HG03521 (cell line): ENCODE results near the gene CORIN.
"Not testable (repeated sequence)": the region's sequence is repeated elsewhere in the genome, so short reads cannot be mapped to it uniquely, and the experiment has no call there.

Experiments used
- ATAC-seq: cut with Tn5 transposase; IDR thresholded peaks from one replicate; pipeline ENCODE4 v1.9.1; 2021; ENCODE audit warnings: mild to moderate bottlenecking, moderate library complexity; ENCODE audit not compliant: unreplicated experiment

CORIN gene

DNA sequence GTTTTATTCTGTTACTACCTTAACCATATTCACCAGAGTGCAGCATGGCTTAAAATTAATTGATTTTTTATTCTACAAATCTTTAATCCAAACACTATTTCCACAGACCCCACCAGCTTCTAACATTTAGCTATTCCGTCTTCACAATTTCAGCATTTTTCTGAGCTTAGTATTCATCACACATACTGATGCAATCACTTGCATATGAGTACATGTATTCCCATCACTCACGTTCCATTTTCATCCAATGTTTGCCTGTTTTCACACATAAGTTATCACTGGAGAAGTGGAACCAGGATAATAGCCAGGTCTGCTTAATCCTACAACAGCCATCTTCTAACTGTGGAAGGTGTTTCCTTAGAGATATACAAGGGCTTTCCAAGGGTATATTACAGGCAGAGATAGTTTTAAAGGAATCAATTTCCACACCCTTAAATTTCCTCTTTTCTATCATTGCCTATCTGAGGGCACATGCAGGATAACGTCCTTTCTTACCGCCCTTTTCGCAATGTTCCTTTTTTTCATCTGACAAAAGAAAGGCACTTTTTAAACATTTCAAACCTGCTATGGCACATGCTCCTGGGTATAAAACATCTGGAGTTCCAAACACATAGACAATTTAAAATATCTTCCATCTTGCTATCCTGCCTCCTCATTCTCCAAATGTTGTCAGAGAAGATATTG, 115.8 kb downstream of the CORIN start:
- ATAC-seq, result no peak

DNA sequence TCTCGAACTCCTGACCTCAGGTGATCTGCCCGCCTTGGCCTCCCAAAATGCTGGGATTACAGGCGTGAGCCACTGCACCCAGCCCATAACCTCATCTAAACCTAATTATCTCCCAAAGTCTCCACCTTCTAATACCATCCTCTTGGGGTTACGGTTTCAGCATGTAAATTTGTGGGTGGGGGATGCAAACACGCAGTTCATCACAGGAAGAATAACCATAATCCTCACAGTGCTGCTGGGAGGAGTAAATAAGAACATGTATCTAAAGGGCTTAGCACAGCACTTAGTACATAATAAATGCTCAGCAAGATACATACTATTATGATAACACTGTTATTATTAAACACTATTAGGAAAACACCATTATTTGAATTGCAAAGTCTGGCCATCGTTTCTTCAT, 116.4 kb downstream of the CORIN start:
- no peak for ATAC-seq

GRCh38 chr4:47720787-47721186, 117.1 kb downstream of the CORIN start:
- ATAC-seq, result no peak

DNA sequence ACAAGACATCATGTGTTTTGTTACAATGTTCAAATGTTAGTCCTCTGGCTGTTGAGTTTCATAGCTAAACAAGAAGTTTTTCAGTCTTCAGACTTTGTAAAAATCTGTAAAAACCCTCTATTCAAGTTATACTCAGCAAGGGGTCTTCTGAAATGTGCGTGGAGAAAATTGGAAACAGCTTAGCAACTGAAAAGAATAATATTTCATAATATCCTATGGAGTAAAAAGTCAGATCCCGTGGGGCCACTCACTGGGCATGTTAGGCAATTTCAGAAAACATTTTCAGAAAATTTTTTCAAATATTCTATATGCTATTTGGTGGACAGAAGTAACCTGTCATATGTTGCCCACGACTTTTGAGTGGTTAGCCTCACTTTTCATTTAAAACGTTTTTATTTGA, 118.3 kb downstream of the CORIN start:
- no peak for ATAC-seq

GRCh38 chr4:47718696-47719095, 119.2 kb downstream of the CORIN start:
- ATAC-seq, result no peak

GRCh38 chr4:47717188-47717587, 120.7 kb downstream of the CORIN start:
- no peak for ATAC-seq

GRCh38 chr4:47715716-47716416, 122.0 kb downstream of the CORIN start:
- ATAC-seq, result no peak

- no peak for ATAC-seq
These were observed 123.6 kb downstream of the CORIN start for GRCh38 chr4:47714269-47714668.

DNA sequence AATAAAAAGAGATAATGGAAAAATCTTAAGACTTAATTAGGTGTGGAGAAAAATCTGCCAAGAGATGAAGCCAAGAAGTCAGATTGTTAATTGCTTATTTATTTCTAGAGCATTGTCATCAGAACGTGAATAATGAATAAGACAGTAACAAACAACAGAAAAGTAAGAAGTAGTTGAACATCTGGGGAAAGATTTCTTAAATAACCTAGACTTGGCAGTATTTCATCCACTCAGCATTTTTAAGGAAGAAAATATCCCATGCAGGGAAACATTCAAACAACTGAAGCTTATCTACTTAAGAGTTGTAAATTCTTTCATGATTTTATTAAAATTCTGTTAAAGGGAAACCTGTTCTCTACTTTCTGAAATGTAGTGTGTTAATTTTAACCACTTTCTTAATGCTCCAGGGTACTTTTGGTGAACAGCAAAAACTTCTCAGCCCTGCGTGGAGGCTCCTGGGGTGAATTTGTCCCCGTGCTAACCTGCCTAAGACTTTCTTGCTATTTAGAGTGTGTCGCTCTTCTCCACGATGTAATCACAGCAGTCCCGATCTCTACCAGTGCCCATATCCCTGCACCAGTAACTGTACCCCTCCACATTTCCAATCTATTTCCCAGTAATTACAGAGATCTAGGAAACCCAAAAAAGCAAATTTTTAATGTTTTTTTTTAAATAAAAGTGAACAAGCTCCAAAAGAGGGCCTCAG, 124.6 kb downstream of the CORIN start:
- ATAC-seq, result no peak

DNA sequence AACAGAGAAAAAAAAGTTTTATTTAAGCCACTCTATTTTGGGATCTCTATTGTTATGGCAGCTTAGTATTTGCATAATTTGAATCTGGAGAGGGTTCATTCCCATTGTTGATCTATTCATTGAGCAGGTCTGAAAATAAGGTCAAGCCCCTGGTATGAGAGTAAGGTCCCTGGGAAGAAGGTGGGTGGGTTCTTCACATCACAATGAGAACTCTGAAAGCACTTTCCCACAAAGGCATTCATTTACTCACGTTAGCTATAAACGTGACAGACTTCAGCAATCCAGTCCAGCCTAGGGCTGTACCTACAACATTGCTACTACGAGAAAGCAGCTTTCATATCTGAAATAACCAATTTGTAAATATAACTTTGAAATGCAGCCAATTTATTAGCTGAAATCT, 126.2 kb downstream of the CORIN start:
- ATAC-seq, result no peak

GRCh38 chr4:47711183-47711582, 126.7 kb downstream of the CORIN start:
- no peak for ATAC-seq

GRCh38 chr4:47706352-47706751, 131.5 kb downstream of the CORIN start:
- ATAC-seq, result not testable (repeated sequence)

- ATAC-seq, result no peak
These were observed 132.4 kb downstream of the CORIN start for GRCh38 chr4:47705326-47705981.

GRCh38 chr4:47704693-47705325, 133.1 kb downstream of the CORIN start:
- ATAC-seq, result no peak

DNA sequence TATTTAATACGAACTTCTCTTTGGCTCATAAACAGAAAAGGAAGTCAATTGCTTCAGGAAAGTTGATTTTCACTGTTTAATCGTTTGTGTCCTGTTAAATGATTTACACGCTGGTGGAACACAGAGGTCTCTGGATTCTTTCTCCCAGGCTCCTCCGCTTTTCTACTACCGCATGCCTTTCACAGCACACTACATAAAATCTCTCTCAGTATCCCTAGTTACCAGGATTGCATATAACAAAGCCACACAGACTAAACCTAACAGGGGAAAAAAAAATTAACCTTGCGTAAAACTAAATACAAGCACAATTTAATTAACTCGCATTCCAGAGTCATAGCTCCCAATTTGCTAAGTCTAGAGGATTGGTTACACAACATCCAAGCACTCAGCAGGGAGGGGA, 133.9 kb downstream of the CORIN start:
- no peak for ATAC-seq

- ATAC-seq, result no peak
These were observed 134.9 kb downstream of the CORIN start for GRCh38 chr4:47703008-47703407.

DNA sequence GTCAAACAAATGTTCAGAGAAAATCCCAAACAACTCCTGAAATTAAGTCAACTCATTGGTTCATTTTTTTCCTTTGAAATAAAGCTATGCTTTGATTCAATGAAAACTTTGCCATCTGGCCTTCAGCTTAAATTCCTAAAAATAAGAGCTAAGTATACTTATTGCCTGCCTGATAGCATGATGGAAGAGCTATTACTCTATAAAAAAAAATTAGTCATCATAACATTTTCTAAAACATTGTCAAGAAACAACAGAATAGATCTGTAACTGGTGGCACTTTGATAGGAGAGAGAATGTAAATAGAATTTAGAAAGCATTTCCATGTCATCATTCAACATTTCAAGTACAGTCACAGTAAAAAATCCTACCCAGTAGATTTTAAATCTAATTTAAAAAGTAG, 136.6 kb downstream of the CORIN start:
- no peak for ATAC-seq

DNA sequence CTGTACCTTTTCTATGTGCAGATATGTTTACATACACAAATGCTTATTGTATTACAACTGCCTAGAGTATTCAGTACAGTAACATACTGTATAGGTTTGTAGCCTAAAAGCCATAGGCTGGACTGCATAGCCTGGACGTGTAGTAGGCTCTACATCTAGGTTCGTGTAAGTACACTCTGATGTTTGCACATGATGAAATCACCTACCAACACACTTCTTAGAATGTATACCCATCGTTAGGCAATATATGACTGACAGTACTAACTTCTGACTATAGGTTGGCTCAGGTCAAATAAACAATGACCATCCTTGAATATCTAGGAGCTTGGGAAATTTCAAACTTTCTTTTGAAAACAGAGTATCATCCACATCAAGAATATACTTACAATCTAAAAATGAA, 139.0 kb downstream of the CORIN start:
- no peak for ATAC-seq

DNA sequence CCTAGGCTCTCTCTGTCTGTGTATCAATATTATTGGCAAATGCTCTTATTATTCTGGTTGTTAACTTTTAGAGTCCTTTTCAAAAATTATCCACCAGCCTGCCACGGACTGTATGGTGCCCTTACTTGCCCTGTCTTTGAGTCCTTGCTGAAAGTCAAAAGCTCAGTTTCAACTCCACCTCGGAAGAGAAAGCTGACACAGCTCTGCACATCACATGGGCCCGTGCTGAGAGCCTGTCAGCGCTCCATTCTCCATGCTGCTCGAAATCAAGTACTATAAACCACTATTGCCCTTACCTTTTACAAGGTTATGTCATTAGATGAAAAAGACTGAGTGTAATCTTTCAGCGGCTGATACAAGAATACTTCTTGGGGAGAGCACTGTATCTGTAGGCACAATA, 141.0 kb downstream of the CORIN start:
- no peak for ATAC-seq

- no peak for ATAC-seq
These were observed 142.6 kb downstream of the CORIN start for GRCh38 chr4:47695260-47695659.

GRCh38 chr4:47694322-47694721, 143.5 kb downstream of the CORIN start:
- no peak for ATAC-seq
